ENCODE results near the gene DDX10.

The DDX10 gene

DNA sequence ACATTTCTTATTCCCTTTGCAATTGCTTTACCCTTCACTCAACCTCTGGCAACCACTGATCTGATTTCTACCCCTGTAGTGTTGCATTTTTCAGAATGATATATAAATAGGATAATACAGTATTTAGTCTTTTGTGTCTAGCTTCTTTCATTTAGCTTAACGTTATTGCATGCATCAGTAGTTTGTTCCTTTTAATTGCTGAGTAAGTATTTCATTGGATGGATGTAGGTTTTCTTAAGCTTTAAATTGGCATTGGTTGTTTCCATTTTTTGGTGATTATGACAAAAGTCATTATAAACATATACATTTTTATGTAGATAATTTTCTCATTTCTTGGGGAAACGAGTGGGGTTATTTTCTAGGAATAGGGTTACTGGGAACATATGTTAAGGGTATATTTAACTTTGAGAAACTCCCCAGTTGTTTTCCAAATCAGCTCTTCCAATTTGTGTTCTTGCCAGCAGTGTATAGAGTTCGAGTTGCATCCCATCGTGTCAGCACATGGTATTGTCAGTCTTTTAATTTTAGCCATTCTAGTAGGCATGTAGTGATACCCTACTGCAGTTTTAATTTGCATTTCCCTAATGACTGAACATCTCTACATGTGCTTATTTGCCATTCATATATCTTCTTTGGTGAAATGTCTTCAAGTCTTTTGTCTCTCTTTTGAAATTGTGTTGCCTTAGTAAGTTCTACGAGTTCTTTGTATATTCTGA lies 60.3 kb downstream of the DDX10 start:
- no peak overlapping the region for H3K18ac ChIP-seq (ENCODE audit: low read length)
- no peak overlapping the region for H3K4me2 ChIP-seq (ENCODE audit: low read length)
- H2BK5ac ChIP-seq (ENCODE audit: low read depth, low read length, poor library complexity): no peak overlapping the region
- no peaks in the 10 kb centered on the region for H3K36me3 ChIP-seq (ENCODE audit: control insufficient read depth in 1 of 2, insufficient read depth in 2 of 2, low read length in 2 of 2)
- no peak overlapping the region for H3K9ac ChIP-seq (ENCODE audit: low read length)
- H3K9me3 ChIP-seq (ENCODE audit: insufficient read depth, low read depth, low read length): no peaks in the 10 kb centered on the region
- no peak overlapping the region for H4K12ac ChIP-seq (ENCODE audit: low read depth, low read length)
- H2AK5ac ChIP-seq (ENCODE audit: low read length): no peak overlapping the region
- H3K79me1 ChIP-seq (ENCODE audit: low read length): no peaks in the 10 kb centered on the region
- no peak overlapping the region for H3K4me3 ChIP-seq (ENCODE audit: low read depth, low read length)
- no peak overlapping the region for H3K27ac ChIP-seq (ENCODE audit: low read depth, low read length)
- no peaks in the 10 kb centered on the region for H3K4me1 ChIP-seq (ENCODE audit: control insufficient read depth in 1 of 2, insufficient read depth in 2 of 2, low read length in 2 of 2)
- DNase-seq: no peak
- H2BK12ac ChIP-seq (ENCODE audit: low read length): no peak overlapping the region
- no CpG with 5 or more reads among the region's 5 CpGs for WGBS (ENCODE audit: extremely low coverage, insufficient coverage, insufficient read length)
- no peaks in the 10 kb centered on the region for H3K79me2 ChIP-seq (ENCODE audit: control insufficient read depth, insufficient read depth, low read length, poor library complexity)
- no peaks in the 10 kb centered on the region for H3K27me3 ChIP-seq (ENCODE audit: insufficient read depth, low read length)
- H2AFZ ChIP-seq (ENCODE audit: insufficient read depth, low read length, poor library complexity): no peak overlapping the region
- no peak overlapping the region for H3K14ac ChIP-seq (ENCODE audit: low read length)
- no peak overlapping the region for H3K4ac ChIP-seq (ENCODE audit: low read depth, low read length)
- no peak overlapping the region for H3K23ac ChIP-seq (ENCODE audit: low read length)
- H4K91ac ChIP-seq (ENCODE audit: low read depth, low read length): no peak overlapping the region
- no peak overlapping the region for H2BK120ac ChIP-seq (ENCODE audit: insufficient read depth, low read length, poor library complexity)
- H4K8ac ChIP-seq (ENCODE audit: low read depth, low read length): no peak overlapping the region

DNA sequence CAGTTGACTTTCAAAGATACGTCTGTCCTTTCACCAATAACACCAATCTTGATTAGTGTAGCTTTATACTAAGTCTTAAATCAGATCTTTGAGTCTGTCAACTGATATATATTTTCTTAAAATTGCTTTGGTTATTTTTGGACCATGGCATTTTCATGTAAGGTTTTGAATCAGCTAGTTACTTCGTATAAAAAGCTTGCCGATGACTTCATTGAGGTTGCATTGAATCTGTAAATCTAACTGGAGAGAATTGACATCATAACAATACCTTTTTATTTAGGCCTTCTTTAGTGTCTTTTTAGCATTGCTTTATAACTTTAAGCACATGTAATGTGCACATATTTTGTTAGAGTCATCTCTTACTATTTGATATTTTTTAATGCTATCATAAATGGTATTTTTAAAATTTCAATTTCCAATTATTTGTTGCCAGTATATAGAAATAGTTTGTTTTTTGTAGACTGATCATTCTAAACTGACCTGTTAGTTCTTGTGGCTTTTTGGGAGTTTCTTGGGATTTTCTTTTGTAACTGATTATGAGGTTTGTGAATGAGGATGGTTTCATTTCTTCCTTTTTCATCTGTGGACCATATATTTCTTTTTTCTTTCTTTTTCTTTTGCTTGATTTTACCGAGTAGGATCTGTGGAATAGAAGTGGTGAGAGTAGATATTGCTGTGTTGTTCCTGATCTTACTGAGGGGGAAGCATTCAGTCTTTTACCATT lies 61.4 kb downstream of the DDX10 start:
- Histone ChIP-seq H3K4me2 (ENCODE audit: low read length) (no peak overlapping the region), H3K4ac (ENCODE audit: low read depth, low read length) (no peak overlapping the region), H3K14ac (ENCODE audit: low read length) (no peak overlapping the region), H2BK5ac (ENCODE audit: low read depth, low read length, poor library complexity) (no peak overlapping the region), H3K4me1 (ENCODE audit: control insufficient read depth in 1 of 2, insufficient read depth in 2 of 2, low read length in 2 of 2) (no peaks in the 10 kb centered on the region), H2BK12ac (ENCODE audit: low read length) (no peak overlapping the region), H3K18ac (ENCODE audit: low read length) (no peak overlapping the region), H3K79me2 (ENCODE audit: control insufficient read depth, insufficient read depth, low read length, poor library complexity) (no peaks in the 10 kb centered on the region), H3K27ac (ENCODE audit: low read depth, low read length) (no peak overlapping the region), H3K23ac (ENCODE audit: low read length) (no peak overlapping the region), H3K9me3 (ENCODE audit: insufficient read depth, low read depth, low read length) (no peaks in the 10 kb centered on the region), H2BK120ac (ENCODE audit: insufficient read depth, low read length, poor library complexity) (no peak overlapping the region), H3K27me3 (ENCODE audit: insufficient read depth, low read length) (no peaks in the 10 kb centered on the region), H3K79me1 (ENCODE audit: low read length) (no peaks in the 10 kb centered on the region), H3K4me3 (ENCODE audit: low read depth, low read length) (no peak overlapping the region), H2AFZ (ENCODE audit: insufficient read depth, low read length, poor library complexity) (no peak overlapping the region), H4K12ac (ENCODE audit: low read depth, low read length) (no peak overlapping the region), H4K8ac (ENCODE audit: low read depth, low read length) (no peak overlapping the region), H4K91ac (ENCODE audit: low read depth, low read length) (no peak overlapping the region), H3K36me3 (ENCODE audit: control insufficient read depth in 1 of 2, insufficient read depth in 2 of 2, low read length in 2 of 2) (no peaks in the 10 kb centered on the region), H3K9ac (ENCODE audit: low read length) (no peak overlapping the region), H2AK5ac (ENCODE audit: low read length) (no peak overlapping the region)
- no peak for DNase-seq
- WGBS (ENCODE audit: extremely low coverage, insufficient coverage, insufficient read length): no CpG with 5 or more reads among the region's 4 CpGs

DNA sequence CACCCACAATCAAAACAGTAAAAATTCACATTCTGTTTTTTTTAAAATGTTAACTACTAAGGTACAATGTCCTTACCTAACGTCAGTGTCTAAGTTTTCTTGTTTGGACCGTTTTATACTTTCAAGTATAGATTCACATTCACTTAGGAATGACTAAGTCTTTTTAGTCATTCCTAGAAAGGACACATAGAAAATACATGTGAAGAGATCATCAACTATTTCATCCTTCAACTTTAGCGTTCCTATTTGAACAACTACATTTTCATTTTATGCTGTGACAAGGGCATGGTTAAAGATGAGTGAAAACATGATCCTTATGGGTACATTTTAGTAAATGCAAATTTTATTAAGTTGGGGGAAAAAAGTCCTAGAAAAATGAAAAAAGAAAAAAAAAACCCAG lies 62.8 kb downstream of the DDX10 start:
- DNase-seq: no peak
- no peak overlapping the region for H2BK120ac ChIP-seq (ENCODE audit: insufficient read depth, low read length, poor library complexity)
- H4K91ac ChIP-seq (ENCODE audit: low read depth, low read length): no peak overlapping the region
- H3K27me3 ChIP-seq (ENCODE audit: insufficient read depth, low read length): no peaks in the 10 kb centered on the region
- no peak overlapping the region for H3K27ac ChIP-seq (ENCODE audit: low read depth, low read length)
- H3K4me1 ChIP-seq (ENCODE audit: control insufficient read depth in 1 of 2, insufficient read depth in 2 of 2, low read length in 2 of 2): no peaks in the 10 kb centered on the region
- H2BK12ac ChIP-seq (ENCODE audit: low read length): no peak overlapping the region
- no peak overlapping the region for H2AK5ac ChIP-seq (ENCODE audit: low read length)
- H4K12ac ChIP-seq (ENCODE audit: low read depth, low read length): no peak overlapping the region
- H3K9me3 ChIP-seq (ENCODE audit: insufficient read depth, low read depth, low read length): no peaks in the 10 kb centered on the region
- no peaks in the 10 kb centered on the region for H3K36me3 ChIP-seq (ENCODE audit: control insufficient read depth in 1 of 2, insufficient read depth in 2 of 2, low read length in 2 of 2)
- no peak overlapping the region for H3K4ac ChIP-seq (ENCODE audit: low read depth, low read length)
- no peak overlapping the region for H3K9ac ChIP-seq (ENCODE audit: low read length)
- H3K4me2 ChIP-seq (ENCODE audit: low read length): no peak overlapping the region
- H3K14ac ChIP-seq (ENCODE audit: low read length): no peak overlapping the region
- H4K8ac ChIP-seq (ENCODE audit: low read depth, low read length): no peak overlapping the region
- no peak overlapping the region for H2AFZ ChIP-seq (ENCODE audit: insufficient read depth, low read length, poor library complexity)
- no peaks in the 10 kb centered on the region for H3K79me1 ChIP-seq (ENCODE audit: low read length)
- no peak overlapping the region for H3K23ac ChIP-seq (ENCODE audit: low read length)
- no peak overlapping the region for H2BK5ac ChIP-seq (ENCODE audit: low read depth, low read length, poor library complexity)
- H3K18ac ChIP-seq (ENCODE audit: low read length): no peak overlapping the region
- no peak overlapping the region for H3K4me3 ChIP-seq (ENCODE audit: low read depth, low read length)
- H3K79me2 ChIP-seq (ENCODE audit: control insufficient read depth, insufficient read depth, low read length, poor library complexity): no peaks in the 10 kb centered on the region
- WGBS (ENCODE audit: extremely low coverage, insufficient coverage, insufficient read length): no CpG with 5 or more reads among the region's 3 CpGs

DNA sequence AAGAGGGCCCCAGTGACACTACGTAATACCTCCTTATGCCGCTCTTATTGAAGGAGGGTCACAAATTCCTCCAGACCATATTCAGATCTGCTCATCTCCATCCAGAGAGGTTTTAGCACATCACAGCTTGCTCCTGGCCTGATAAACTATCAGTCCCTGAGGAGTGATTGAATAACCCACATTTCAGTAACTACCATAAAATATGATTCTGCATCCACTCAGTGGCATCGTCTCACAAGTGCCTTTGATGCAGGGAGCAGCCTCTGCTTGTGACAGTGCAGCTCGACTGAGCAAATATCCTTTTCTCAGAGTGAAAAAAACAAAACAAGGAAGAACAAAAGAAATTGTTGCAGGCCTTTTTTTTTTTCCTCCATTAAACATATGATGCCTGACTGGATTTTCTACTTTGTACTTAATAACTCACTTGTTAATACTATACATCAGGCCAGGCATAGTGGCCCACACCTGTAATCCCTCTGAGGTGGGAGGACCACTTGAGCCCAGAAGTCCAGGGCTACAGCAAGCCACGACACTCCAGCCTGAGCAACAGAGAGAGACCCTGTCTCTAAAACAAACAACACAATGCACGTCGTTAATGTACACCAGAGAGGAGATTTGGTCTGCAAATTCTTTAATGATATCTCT lies 64.5 kb downstream of the DDX10 start:
- H3K9ac ChIP-seq (ENCODE audit: low read length): no peak overlapping the region
- no peak overlapping the region for H3K4me3 ChIP-seq (ENCODE audit: low read depth, low read length)
- no peak overlapping the region for H2BK120ac ChIP-seq (ENCODE audit: insufficient read depth, low read length, poor library complexity)
- H3K9me3 ChIP-seq (ENCODE audit: insufficient read depth, low read depth, low read length): no peaks in the 10 kb centered on the region
- no peak overlapping the region for H3K27ac ChIP-seq (ENCODE audit: low read depth, low read length)
- no peaks in the 10 kb centered on the region for H3K36me3 ChIP-seq (ENCODE audit: control insufficient read depth in 1 of 2, insufficient read depth in 2 of 2, low read length in 2 of 2)
- H4K91ac ChIP-seq (ENCODE audit: low read depth, low read length): no peak overlapping the region
- H3K4me1 ChIP-seq (ENCODE audit: control insufficient read depth in 1 of 2, insufficient read depth in 2 of 2, low read length in 2 of 2): peaks cover 0 to 3% of the 10 kb centered on the region in 2 experiments
- no peaks in the 10 kb centered on the region for H3K27me3 ChIP-seq (ENCODE audit: insufficient read depth, low read length)
- H3K4me2 ChIP-seq (ENCODE audit: low read length): no peak overlapping the region
- H3K79me2 ChIP-seq (ENCODE audit: control insufficient read depth, insufficient read depth, low read length, poor library complexity): no peaks in the 10 kb centered on the region
- peak; percentile 6 to 61 for DNase-seq
- H3K14ac ChIP-seq (ENCODE audit: low read length): no peak overlapping the region
- no CpG with 5 or more reads among the region's 7 CpGs for WGBS (ENCODE audit: extremely low coverage, insufficient coverage, insufficient read length)
- no peak overlapping the region for H3K4ac ChIP-seq (ENCODE audit: low read depth, low read length)
- H2BK5ac ChIP-seq (ENCODE audit: low read depth, low read length, poor library complexity): no peak overlapping the region
- no peak overlapping the region for H2AFZ ChIP-seq (ENCODE audit: insufficient read depth, low read length, poor library complexity)
- H2AK5ac ChIP-seq (ENCODE audit: low read length): no peak overlapping the region
- H4K8ac ChIP-seq (ENCODE audit: low read depth, low read length): no peak overlapping the region
- H3K79me1 ChIP-seq (ENCODE audit: low read length): no peaks in the 10 kb centered on the region
- H3K23ac ChIP-seq (ENCODE audit: low read length): no peak overlapping the region
- no peak overlapping the region for H4K12ac ChIP-seq (ENCODE audit: low read depth, low read length)
- H2BK12ac ChIP-seq (ENCODE audit: low read length): no peak overlapping the region
- no peak overlapping the region for H3K18ac ChIP-seq (ENCODE audit: low read length)

Data from trophoblast cell (in vitro differentiated cells and primary cell).